Measurements from ENCODE around the gene CXXC1. TPM values are rescaled to one million over a fixed set of nuclear protein-coding genes. Genes with fewer than 3 reads are reported as not detected.

The CXXC1 gene
- total RNA-seq, 1 donor from 2014 or later, result 60.2 TPM

- H3K9me3 ChIP-seq, result no peaks in the 10 kb centered on the region
- no peak overlapping the region for H3K27ac ChIP-seq
- peaks cover 14% of the 10 kb centered on the region for H3K4me1 ChIP-seq
- intact Hi-C loops (cut with DNase I), result no loop called here
- TF ChIP-seq CTCF (IDR thresholded peaks at IDR 0.05), result no peak
- H3K27me3 ChIP-seq (ENCODE audit: low read depth), result peaks cover 56% of the 10 kb centered on the region
- H3K4me3 ChIP-seq, result no peak overlapping the region
- ATAC-seq (no peak), DNase-seq (no peak)
- H3K36me3 ChIP-seq, result no peaks in the 10 kb centered on the region
These were observed 13.6 kb upstream of the CXXC1 start for GRCh38 chr18:50301074-50301473.

DNA sequence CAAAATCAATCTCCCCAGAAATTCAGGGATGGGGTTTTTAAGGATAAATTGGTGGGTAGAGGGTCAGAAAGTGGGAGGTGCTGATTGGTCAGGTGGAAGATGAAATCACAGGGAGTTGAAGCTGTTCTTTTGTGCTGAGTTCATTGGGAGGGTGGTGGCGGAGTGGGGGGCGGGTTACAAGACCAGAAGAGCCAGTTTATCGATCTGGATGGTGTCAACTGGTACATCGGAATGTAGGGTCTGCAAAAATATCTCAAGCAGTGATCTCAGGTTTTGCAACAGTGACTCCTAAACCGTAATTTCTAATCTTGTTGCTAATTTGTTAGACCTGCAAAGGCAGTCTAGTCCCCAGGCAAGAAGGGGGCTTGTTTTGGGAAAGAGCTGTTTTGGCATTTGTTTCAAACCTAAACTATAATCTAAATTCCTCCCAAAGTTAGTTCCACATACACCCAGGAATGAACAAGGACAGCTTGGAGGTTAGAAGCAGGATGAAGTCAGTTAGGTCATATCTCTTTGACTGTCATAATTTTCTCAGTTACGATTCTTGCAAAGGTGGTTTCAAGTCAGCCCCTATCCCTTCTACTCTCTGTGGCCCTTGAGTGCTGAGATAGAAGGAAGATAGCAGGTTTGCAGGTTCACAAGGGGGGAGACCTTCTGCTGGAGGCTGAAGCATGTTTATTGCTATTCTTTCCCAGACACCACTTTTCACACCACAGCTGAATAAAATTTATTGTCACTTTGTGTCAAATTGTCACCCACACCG, 12.3 kb upstream of the CXXC1 start:
- Histone ChIP-seq H3K36me3 (no peaks in the 10 kb centered on the region), H3K4me1 (peaks cover 14% of the 10 kb centered on the region), H3K27me3 (ENCODE audit: low read depth) (peaks cover 55% of the 10 kb centered on the region), H3K27ac (no peak overlapping the region), H3K9me3 (no peaks in the 10 kb centered on the region), H3K4me3 (no peak overlapping the region)
- TF ChIP-seq CTCF (IDR thresholded peaks at IDR 0.05), result no peak
- DNase-seq (no peak), ATAC-seq (no peak)
- intact Hi-C loops (cut with DNase I), result no loop called here

GRCh38 chr18:50298443-50299284, 11.2 kb upstream of the CXXC1 start:
- DNase-seq (no peak), ATAC-seq (peak in 1 of 2 donors; percentile 17)
- H3K36me3 ChIP-seq, result no peaks in the 10 kb centered on the region
- intact Hi-C loops (cut with DNase I), result no loop called here
- H3K4me3 ChIP-seq, result peak overlapping the region; percentile 52
- H3K27ac ChIP-seq, result no peak overlapping the region
- peaks cover 45% of the 10 kb centered on the region for H3K27me3 ChIP-seq (ENCODE audit: low read depth)
- H3K9me3 ChIP-seq, result no peaks in the 10 kb centered on the region
- no peak for TF ChIP-seq CTCF (IDR thresholded peaks at IDR 0.05)
- H3K4me1 ChIP-seq, result peaks cover 14% of the 10 kb centered on the region

DNA sequence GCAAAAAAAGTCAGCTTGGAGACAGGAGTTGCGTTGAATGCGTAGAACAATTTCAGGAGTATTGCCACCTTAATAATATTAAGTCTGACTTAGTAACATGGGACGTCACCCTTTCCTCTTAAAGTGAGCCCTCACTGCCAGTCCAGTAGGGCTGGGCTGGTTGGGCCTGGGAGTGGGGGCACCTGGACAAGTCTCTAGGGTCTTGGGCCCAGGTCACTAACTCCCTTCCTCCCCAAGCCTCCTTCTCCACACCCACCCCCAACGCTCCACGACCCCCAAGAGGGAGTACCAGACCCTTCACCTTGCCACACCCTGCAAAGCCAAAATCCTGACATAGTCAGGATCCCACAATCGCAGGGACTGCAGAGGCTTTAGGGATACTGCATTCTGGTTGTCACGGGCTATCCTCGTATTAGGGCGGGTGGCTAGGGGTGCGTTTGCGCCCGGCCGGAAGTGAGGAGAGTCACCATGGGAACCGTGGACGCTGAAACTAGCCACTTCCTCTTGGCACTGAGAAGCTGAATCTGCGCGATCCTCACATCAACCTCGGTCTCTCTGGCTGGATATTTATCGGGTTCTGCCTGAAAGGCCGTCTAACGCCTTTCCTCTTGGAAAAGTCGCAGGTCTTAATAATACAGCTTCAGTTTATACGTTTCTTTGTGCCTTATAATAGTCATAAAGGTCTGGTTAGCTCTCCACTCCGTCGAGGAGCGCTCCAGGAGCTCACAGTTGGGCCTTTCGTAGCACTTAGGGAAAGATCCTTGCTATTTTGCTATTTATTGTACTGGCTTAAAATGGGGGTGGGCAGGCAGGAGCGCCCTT, 10.3 kb upstream of the CXXC1 start:
- Histone ChIP-seq H3K27me3 (ENCODE audit: low read depth) (peaks cover 39% of the 10 kb centered on the region), H3K9me3 (no peaks in the 10 kb centered on the region), H3K4me1 (peaks cover 14% of the 10 kb centered on the region), H3K27ac (no peak overlapping the region), H3K36me3 (no peaks in the 10 kb centered on the region), H3K4me3 (peak overlapping the region; percentile 52)
- no peak for TF ChIP-seq CTCF (IDR thresholded peaks at IDR 0.05)
- peak; percentile 87 for DNase-seq
- peak; percentile 95 to 96 for ATAC-seq
- intact Hi-C loops (cut with DNase I), result no loop called here

- no peak for TF ChIP-seq CTCF (IDR thresholded peaks at IDR 0.05)
- no peaks in the 10 kb centered on the region for H3K27me3 ChIP-seq (ENCODE audit: low read depth)
- ATAC-seq (no peak), DNase-seq (no peak)
- no peaks in the 10 kb centered on the region for H3K9me3 ChIP-seq
- no peak overlapping the region for H3K4me3 ChIP-seq
- no peaks in the 10 kb centered on the region for H3K36me3 ChIP-seq
- intact Hi-C loops (cut with DNase I), result no loop called here
- H3K4me1 ChIP-seq, result peaks cover 17% of the 10 kb centered on the region
- H3K27ac ChIP-seq, result no peak overlapping the region
These were observed 5.5 kb upstream of the CXXC1 start for GRCh38 chr18:50293039-50293438.
